Activated CD4-positive, alpha-beta memory T cell treated with anti-CD3 and anti-CD28 coated beads for 36 hours (primary cell): ENCODE data around the gene ZBTB8B. TPM values are rescaled to one million over a fixed set of nuclear protein-coding genes. Genes with fewer than 3 reads are reported as not detected.

ENCODE experiments used
- CTCF ChIA-PET: fragments of 350-600 bp; sonication (Branson Sonifier 250); formaldehyde crosslinking; loops from one replicate; lab custom pipeline; 2021; ENCODE audit warnings: antibody characterized with exemption, inconsistent platforms; lab: Charles Lee
- POLR2A ChIA-PET: fragments of 350-600 bp; sonication (Branson Sonifier 250); formaldehyde crosslinking; loops from one replicate; lab custom pipeline; 2021; ENCODE audit warnings: antibody characterized with exemption; lab: Charles Lee
- DNase-seq: peaks from one replicate; pipeline ENCODE4 v3.0.0-alpha.2; 2020
- H3K27ac Mint-ChIP-seq: one replicate; pipeline ENCODE4 v1.8.0; 2021; ENCODE audit warnings: mixed read lengths
- H3K27me3 Mint-ChIP-seq: one replicate; pipeline ENCODE4 v1.8.0; 2021; ENCODE audit warnings: mixed read lengths
- H3K36me3 Mint-ChIP-seq: one replicate; pipeline ENCODE4 v1.8.0; 2021; ENCODE audit warnings: mixed read lengths
- H3K4me1 Mint-ChIP-seq: one replicate; pipeline ENCODE4 v1.8.0; 2021; ENCODE audit warnings: low read depth, mixed read lengths
- H3K4me3 Mint-ChIP-seq: one replicate; pipeline ENCODE4 v1.8.0; 2021; ENCODE audit warnings: mild to moderate bottlenecking, mixed read lengths
- H3K9me3 Mint-ChIP-seq: one replicate; pipeline ENCODE4 v1.8.0; 2021; ENCODE audit warnings: mixed read lengths
- intact Hi-C: fragments of 100-400 bp; cut with micrococcal nuclease; formaldehyde crosslinking; loops from one replicate; pipeline ENCODE4 v1.15.1; 2023
- total RNA-seq, 2 experiments: library from RNA; stranded (reverse); gene quantifications; one replicate each; pipeline ENCODE4 v1.2.3, GENCODE V29; 2021

Gene ZBTB8B
- total RNA-seq, 2 experiments from 2014 or later, result not detected

GRCh38 chr1:32494711-32495337 lies 30.0 kb downstream of the ZBTB8B start:
- H3K27ac Mint-ChIP-seq, result no peak overlapping the region
- intact Hi-C loops, result no loop called here
- H3K36me3 Mint-ChIP-seq, result no peaks in the 10 kb centered on the region
- no peak for DNase-seq
- POLR2A ChIA-PET, result no interaction called here
- H3K9me3 Mint-ChIP-seq, result no peaks in the 10 kb centered on the region
- peaks cover 21% of the 10 kb centered on the region for H3K27me3 Mint-ChIP-seq
- CTCF ChIA-PET, result interaction anchor here (0.7 to 0.8 kb wide), 2 partner anchors 26 to 115 kb away, joined by 3 read pairs; no protein-coding TSS in a partner anchor
- H3K4me1 Mint-ChIP-seq, result peaks cover under 1% of the 10 kb centered on the region
- no peak overlapping the region for H3K4me3 Mint-ChIP-seq

- intact Hi-C loops, result no loop called here
- Mint-ChIP-seq H3K27ac (no peak overlapping the region), H3K4me1 (peaks cover 5% of the 10 kb centered on the region), H3K36me3 (no peaks in the 10 kb centered on the region), H3K27me3 (peaks cover 25% of the 10 kb centered on the region), H3K9me3 (no peaks in the 10 kb centered on the region), H3K4me3 (no peak overlapping the region)
- DNase-seq, result no peak
- POLR2A ChIA-PET, result no interaction called here
- CTCF ChIA-PET, result interaction anchor here (0.7 to 1.8 kb wide), 2 partner anchors 22 to 1731 kb away, joined by 3 to 5 read pairs; no protein-coding TSS in a partner anchor
These were observed 31.3 kb downstream of the ZBTB8B start for GRCh38 chr1:32496127-32496526.

GRCh38 chr1:32498751-32499150 lies 33.9 kb downstream of the ZBTB8B start:
- ChIA-PET CTCF (interaction anchor here (1.1 kb wide), 1 partner anchor 22 kb away, joined by 4 read pairs; no protein-coding TSS in a partner anchor), POLR2A (no interaction called here)
- H3K4me3 Mint-ChIP-seq, result no peak overlapping the region
- intact Hi-C loops, result no loop called here
- peaks cover 35% of the 10 kb centered on the region for H3K27me3 Mint-ChIP-seq
- H3K27ac Mint-ChIP-seq, result no peak overlapping the region
- no peaks in the 10 kb centered on the region for H3K36me3 Mint-ChIP-seq
- no peaks in the 10 kb centered on the region for H3K9me3 Mint-ChIP-seq
- peaks cover 5% of the 10 kb centered on the region for H3K4me1 Mint-ChIP-seq
- DNase-seq, result no peak

- Mint-ChIP-seq H3K4me3 (peak overlapping the region; percentile 76), H3K4me1 (peaks cover 5% of the 10 kb centered on the region), H3K27me3 (peaks cover 35% of the 10 kb centered on the region), H3K9me3 (no peaks in the 10 kb centered on the region), H3K36me3 (no peaks in the 10 kb centered on the region), H3K27ac (no peak overlapping the region)
- intact Hi-C loops, result no loop called here
- ChIA-PET CTCF (interaction anchor here (0.6 kb wide), 1 partner anchor 256 kb away, joined by 3 read pairs; no protein-coding TSS in a partner anchor), POLR2A (no interaction called here)
- DNase-seq, result peak; percentile 39
These were observed 35.7 kb downstream of the ZBTB8B start for GRCh38 chr1:32500387-32501209.

- H3K27me3 Mint-ChIP-seq, result peaks cover 32% of the 10 kb centered on the region
- intact Hi-C loops, result no loop called here
These were observed 37.0 kb downstream of the ZBTB8B start for GRCh38 chr1:32501865-32502264.

GRCh38 chr1:32503153-32503552 lies 38.3 kb downstream of the ZBTB8B start:
- H3K9me3 Mint-ChIP-seq, result no peaks in the 10 kb centered on the region
- intact Hi-C loops, result no loop called here
- POLR2A ChIA-PET, result no interaction called here
- H3K27ac Mint-ChIP-seq, result no peak overlapping the region
- peaks cover 5% of the 10 kb centered on the region for H3K4me1 Mint-ChIP-seq
- CTCF ChIA-PET, result no interaction called here
- H3K4me3 Mint-ChIP-seq, result no peak overlapping the region
- H3K27me3 Mint-ChIP-seq, result peaks cover 30% of the 10 kb centered on the region
- DNase-seq, result no peak
- no peaks in the 10 kb centered on the region for H3K36me3 Mint-ChIP-seq

More at GRCh38 chr1:32501865-32502264, 37.0 kb downstream of the ZBTB8B start:
- CTCF ChIA-PET, result no interaction called here
- H3K27ac Mint-ChIP-seq, result no peak overlapping the region
- no peak for DNase-seq
- H3K4me1 Mint-ChIP-seq, result peaks cover 5% of the 10 kb centered on the region
- POLR2A ChIA-PET, result no interaction called here
- no peak overlapping the region for H3K4me3 Mint-ChIP-seq
- no peaks in the 10 kb centered on the region for H3K36me3 Mint-ChIP-seq
- H3K9me3 Mint-ChIP-seq, result no peaks in the 10 kb centered on the region

- POLR2A ChIA-PET, result no interaction called here
- H3K4me3 Mint-ChIP-seq, result no peak overlapping the region
- H3K27ac Mint-ChIP-seq, result no peak overlapping the region
- no peaks in the 10 kb centered on the region for H3K9me3 Mint-ChIP-seq
- peaks cover 11% of the 10 kb centered on the region for H3K27me3 Mint-ChIP-seq
- H3K4me1 Mint-ChIP-seq, result no peaks in the 10 kb centered on the region
- DNase-seq, result no peak
- no peaks in the 10 kb centered on the region for H3K36me3 Mint-ChIP-seq
- intact Hi-C loops, result no loop called here
- CTCF ChIA-PET, result no interaction called here
These were observed 42.1 kb downstream of the ZBTB8B start for GRCh38 chr1:32507021-32507420.

- H3K27ac Mint-ChIP-seq, result no peak overlapping the region
- no peak overlapping the region for H3K4me3 Mint-ChIP-seq
- intact Hi-C loops, result no loop called here
- CTCF ChIA-PET, result no interaction called here
- H3K27me3 Mint-ChIP-seq, result peaks cover 9% of the 10 kb centered on the region
- no peaks in the 10 kb centered on the region for H3K4me1 Mint-ChIP-seq
- DNase-seq, result no peak
- POLR2A ChIA-PET, result no interaction called here
- H3K36me3 Mint-ChIP-seq, result no peaks in the 10 kb centered on the region
- no peaks in the 10 kb centered on the region for H3K9me3 Mint-ChIP-seq
These were observed 43.9 kb downstream of the ZBTB8B start for GRCh38 chr1:32508761-32509160.

- Mint-ChIP-seq H3K9me3 (no peaks in the 10 kb centered on the region), H3K27me3 (peaks cover 12% of the 10 kb centered on the region), H3K4me1 (no peaks in the 10 kb centered on the region), H3K27ac (no peak overlapping the region), H3K4me3 (no peak overlapping the region), H3K36me3 (no peaks in the 10 kb centered on the region)
- ChIA-PET CTCF (no interaction called here), POLR2A (no interaction called here)
- DNase-seq, result no peak
- intact Hi-C loops, result no loop called here
These were observed 45.1 kb downstream of the ZBTB8B start for GRCh38 chr1:32509939-32510338.

Other genes with a start within 250 kb of the ZBTB8B start
- 1 to 10 TPM; 7.8 to 9.9 TPM for gene TMEM234, start 242.7 kb upstream of the ZBTB8B start, total RNA-seq
- gene EIF3I, start 242.7 kb upstream of the ZBTB8B start, total RNA-seq, result 100 to 1,000 TPM; 297 to 299 TPM
- gene FAM167B, start 217.8 kb upstream of the ZBTB8B start, total RNA-seq, result under 1 TPM; 0.68 to 0.69 TPM
- gene LCK, start 213.8 kb upstream of the ZBTB8B start, total RNA-seq, result 100 to 1,000 TPM; 224 to 246 TPM
- 100 to 1,000 TPM; 136 to 139 TPM for gene HDAC1, start 173.0 kb upstream of the ZBTB8B start, total RNA-seq
- gene MARCKSL1, start 128.8 kb upstream of the ZBTB8B start, total RNA-seq, result 10 to 100 TPM; 13.1 to 14.6 TPM
- 1 to 10 TPM; 3.6 to 4.2 TPM for gene FAM229A, start 102.6 kb upstream of the ZBTB8B start, total RNA-seq
- gene TSSK3, start 102.5 kb upstream of the ZBTB8B start, total RNA-seq, result under 1 TPM; 0.69 to 0.90 TPM
- gene BSDC1, start 70.6 kb upstream of the ZBTB8B start, total RNA-seq, result 10 to 100 TPM; 32.1 to 33.2 TPM
- under 1 TPM; 0.27 to 0.33 TPM for gene ZBTB8A, start 74.4 kb downstream of the ZBTB8B start, total RNA-seq
- 10 to 100 TPM; 64.8 to 67.4 TPM for gene ZBTB8OS, start 185.5 kb downstream of the ZBTB8B start, total RNA-seq
- 100 to 1,000 TPM; 325 to 334 TPM for gene RBBP4, start 186.1 kb downstream of the ZBTB8B start, total RNA-seq
- gene SYNC, start 237.7 kb downstream of the ZBTB8B start, total RNA-seq, result not detected